K562 (cell line): Measurements from ENCODE around the gene NUDT22. TPM values are rescaled to one million over a fixed set of nuclear protein-coding genes. Genes with fewer than 3 reads are reported as not detected.

Experiments used
- ARNT ChIP-seq, 2 experiments: fragments of 450-650 bp; IDR thresholded peaks; 2 replicates each; pipeline ENCODE4 v1.6.1; 2016; ENCODE audit warnings: mild to moderate bottlenecking in 1 of 2
- CBX8 ChIP-seq: fragments of 200-600 bp; sonication (generic); IDR thresholded peaks from 2 replicates; pipeline ENCODE4 v1.6.1; 2012; ENCODE audit warnings: borderline replicate concordance, mixed run types, low read depth, mild to moderate bottlenecking, moderate library complexity, mixed read lengths, low read length, control low read depth, inconsistent platforms; ENCODE audit not compliant: poor library complexity, severe bottlenecking; ENCODE audit errors: extremely low read depth
- CHCHD3 ChIP-seq: fragments of 250-450 bp; sonication (Bioruptor Pico); IDR thresholded peaks from 2 replicates; pipeline ENCODE4 v2.1.2; 2022; ENCODE audit warnings: mild to moderate bottlenecking
- ELF4 ChIP-seq: fragments of 450-650 bp; formaldehyde crosslinking; IDR thresholded peaks from 2 replicates; pipeline ENCODE4 v1.4.0; 2022; ENCODE audit warnings: missing genetic modification characterization
- HNRNPLL ChIP-seq: fragments of 200-400 bp; formaldehyde crosslinking; IDR thresholded peaks from 2 replicates; pipeline ENCODE4 v1.6.1; 2017; ENCODE audit warnings: low read length, low read depth, mild to moderate bottlenecking; ENCODE audit not compliant: poor library complexity, severe bottlenecking
- HNRNPUL1 ChIP-seq: fragments of 200-400 bp; formaldehyde crosslinking; IDR thresholded peaks from 2 replicates; pipeline ENCODE4 v1.6.1; 2017; ENCODE audit warnings: low read length
- PHB ChIP-seq: fragments of 250-450 bp; sonication (Bioruptor Pico); IDR thresholded peaks from 2 replicates; pipeline ENCODE4 v1.5.0; 2021
- RB1 ChIP-seq: fragments of 450-650 bp; IDR thresholded peaks from 2 replicates; pipeline ENCODE4 v1.6.1; 2017; ENCODE audit warnings: low read depth, mild to moderate bottlenecking
- SMAD1 ChIP-seq: fragments of 150-350 bp; IDR thresholded peaks from 2 replicates; pipeline ENCODE4 v1.6.1; 2014; ENCODE audit warnings: low read length, low read depth; ENCODE audit not compliant: partially characterized antibody
- SPI1 ChIP-seq: IDR thresholded peaks from 2 replicates; pipeline ENCODE4 v1.6.1; 2011; ENCODE audit warnings: low read depth, low read length, control low read depth, borderline replicate concordance
- TCF7 ChIP-seq: sonication (generic); IDR thresholded peaks from 2 replicates; pipeline ENCODE4 v1.6.1; 2016; ENCODE audit warnings: antibody characterized with exemption, borderline replicate concordance
- ZNF12 ChIP-seq: sonication (generic); formaldehyde crosslinking; IDR thresholded peaks from 2 replicates; pipeline ENCODE4 v1.4.0; 2020; ENCODE audit warnings: mild to moderate bottlenecking, missing genetic modification reagents
- ZNF140 ChIP-seq: fragments of 250-450 bp; sonication (Bioruptor Pico); IDR thresholded peaks from 2 replicates; pipeline ENCODE4 v1.8.0; 2021; ENCODE audit warnings: moderate library complexity, mild to moderate bottlenecking, inconsistent platforms
- ZNF583 ChIP-seq: fragments of 250-450 bp; sonication (Bioruptor Pico); IDR thresholded peaks from 2 replicates; pipeline ENCODE4 v1.4.0; 2020
- ZSCAN29 ChIP-seq: fragments of 450-650 bp; IDR thresholded peaks from 2 replicates; pipeline ENCODE4 v1.6.1; 2017
- polyA plus RNA-seq, 8 experiments: library from polyadenylated mRNA; depleted of rRNA in 4 of 8; stranded (reverse) in 5 of 8; unstranded in 3 of 8; fragments of >200 nt; fragmentation: Nextera tagmentation in 2 of 8; fragmentation: Illumina TruSeq in 1 of 8; extraction: Ambion mirVana in 2 of 8; extraction: Trizol in 1 of 8; gene quantifications; 2 replicates each; pipeline versions ENCODE4 v1.2.1 to v1.2.3, GENCODE V29; 2011 to 2014; ENCODE audit warnings: inconsistent platforms in 1 of 8, missing spikeins in 1 of 8
- total RNA-seq, 7 experiments: library from RNA; depleted of rRNA in 6 of 7; stranded (reverse); fragments of >200 nt in 6 of 7; fragmentation: Illumina TruSeq in 2 of 7; extraction: Trizol in 2 of 7; gene quantifications; 2 replicates each; pipeline versions ENCODE4 v1.2.1 to v1.2.3, GENCODE V29; 2011 to 2021; ENCODE audit warnings: low replicate concordance in 1 of 7
- TF ChIP-seq, protein P1 (sequence below): sonication (generic); formaldehyde crosslinking; IDR thresholded peaks from 2 replicates; pipeline ENCODE4 v1.8.0; 2022; ENCODE audit warnings: missing genetic modification reagents, mild to moderate bottlenecking, borderline replicate concordance
- TF ChIP-seq, protein P2 (sequence below): sonication (generic); formaldehyde crosslinking; IDR thresholded peaks from 2 replicates; pipeline ENCODE4 v1.8.1; 2023; ENCODE audit warnings: mild to moderate bottlenecking, missing genetic modification reagents
- TF ChIP-seq, protein P3 (sequence below): fragments of 200-800 bp; sonication (Bioruptor generic); IDR thresholded peaks from 2 replicates; pipeline ENCODE4 v1.6.1; 2016; ENCODE audit warnings: missing genetic modification characterization, missing compliant biosample characterization
- TF ChIP-seq, protein P4 (sequence below): fragments of 450-650 bp; IDR thresholded peaks from 2 replicates; pipeline ENCODE4 v1.6.1; 2016; ENCODE audit warnings: borderline replicate concordance

The NUDT22 gene
- total and polyA plus RNA-seq, 9 of the 15 experiments (the other 6 are each of a cell fraction or from before 2014, with no cell fraction given) = 6.3 to 92.6 (median 37.4) TPM

DNA sequence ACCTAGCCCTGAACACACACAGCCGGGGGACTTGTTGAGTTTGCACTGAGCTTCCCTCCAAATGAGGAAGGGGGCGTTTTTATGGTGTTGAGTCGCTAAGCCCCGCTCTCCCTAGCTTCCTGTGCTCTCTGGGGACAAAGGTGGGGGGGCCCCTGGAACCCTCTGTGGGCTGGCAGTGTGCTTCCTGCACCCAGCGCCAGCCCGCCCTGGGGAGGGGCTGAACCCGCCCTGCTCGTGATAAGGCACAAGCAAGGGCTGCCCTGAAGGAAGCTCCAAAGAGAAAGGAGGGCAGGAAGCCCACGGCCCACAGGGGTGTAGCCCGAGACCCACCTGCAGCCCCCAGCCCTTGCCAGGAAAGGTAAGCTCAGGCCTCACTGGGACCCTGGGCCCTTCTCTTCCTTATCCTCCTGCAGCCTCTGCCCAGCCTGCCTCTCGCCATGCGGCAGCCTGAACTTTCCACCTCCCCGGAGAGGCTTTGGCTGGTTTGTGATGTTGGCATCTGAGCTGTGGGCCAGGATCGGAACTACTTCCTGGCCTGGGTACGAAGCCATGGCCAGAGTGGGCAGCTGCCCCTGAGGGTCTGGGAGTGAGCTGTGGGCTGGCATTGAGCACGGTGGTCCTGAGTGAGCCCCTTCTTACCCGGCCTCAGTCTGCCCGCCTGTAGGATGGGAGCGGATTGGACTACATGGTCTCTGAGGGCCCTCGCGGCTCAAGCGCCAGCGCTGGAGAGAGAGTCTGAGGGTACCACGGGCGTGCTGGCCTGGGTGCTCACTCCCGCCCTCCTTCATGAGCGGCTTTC, 19.4 kb upstream of the NUDT22 start, which contains the start of gene FERMT3 (continued):
- TF ChIP-seq TCF7 (no peak), SMAD1 (peak; percentile 86), ELF4 (0 out of 2 replicates have a peak, but pooled peaks have one; percentile 16), PHB (CRISPR knock-in tag) (no peak), CHCHD3 (no peak), ZNF140 (CRISPR knock-in tag) (no peak), ARNT (IDR thresholded peaks at IDR 0.05) (0 out of 4 replicates have a peak, but pooled peaks of 1 of the 2 experiments have one; percentile 17), ZNF12 (CRISPR knock-in tag) (no peak), CBX8 (no peak), RB1 (peak; percentile 46; the same call in 1 of the 2 replicates), HNRNPLL (no peak), ZNF583 (peak; percentile 74; the same call in 1 of the 2 replicates), HNRNPUL1 (no peak), SPI1 (peak; percentile 71), ZSCAN29 (0 out of 2 replicates have a peak, but pooled peaks have one; percentile 52)
- TF ChIP-seq, protein P1, sequence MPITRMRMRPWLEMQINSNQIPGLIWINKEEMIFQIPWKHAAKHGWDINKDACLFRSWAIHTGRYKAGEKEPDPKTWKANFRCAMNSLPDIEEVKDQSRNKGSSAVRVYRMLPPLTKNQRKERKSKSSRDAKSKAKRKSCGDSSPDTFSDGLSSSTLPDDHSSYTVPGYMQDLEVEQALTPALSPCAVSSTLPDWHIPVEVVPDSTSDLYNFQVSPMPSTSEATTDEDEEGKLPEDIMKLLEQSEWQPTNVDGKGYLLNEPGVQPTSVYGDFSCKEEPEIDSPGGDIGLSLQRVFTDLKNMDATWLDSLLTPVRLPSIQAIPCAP (CRISPR knock-in tag) = no peak
- TF ChIP-seq, protein P2, sequence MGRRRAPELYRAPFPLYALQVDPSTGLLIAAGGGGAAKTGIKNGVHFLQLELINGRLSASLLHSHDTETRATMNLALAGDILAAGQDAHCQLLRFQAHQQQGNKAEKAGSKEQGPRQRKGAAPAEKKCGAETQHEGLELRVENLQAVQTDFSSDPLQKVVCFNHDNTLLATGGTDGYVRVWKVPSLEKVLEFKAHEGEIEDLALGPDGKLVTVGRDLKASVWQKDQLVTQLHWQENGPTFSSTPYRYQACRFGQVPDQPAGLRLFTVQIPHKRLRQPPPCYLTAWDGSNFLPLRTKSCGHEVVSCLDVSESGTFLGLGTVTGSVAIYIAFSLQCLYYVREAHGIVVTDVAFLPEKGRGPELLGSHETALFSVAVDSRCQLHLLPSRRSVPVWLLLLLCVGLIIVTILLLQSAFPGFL = no peak
- TF ChIP-seq, protein P3, sequence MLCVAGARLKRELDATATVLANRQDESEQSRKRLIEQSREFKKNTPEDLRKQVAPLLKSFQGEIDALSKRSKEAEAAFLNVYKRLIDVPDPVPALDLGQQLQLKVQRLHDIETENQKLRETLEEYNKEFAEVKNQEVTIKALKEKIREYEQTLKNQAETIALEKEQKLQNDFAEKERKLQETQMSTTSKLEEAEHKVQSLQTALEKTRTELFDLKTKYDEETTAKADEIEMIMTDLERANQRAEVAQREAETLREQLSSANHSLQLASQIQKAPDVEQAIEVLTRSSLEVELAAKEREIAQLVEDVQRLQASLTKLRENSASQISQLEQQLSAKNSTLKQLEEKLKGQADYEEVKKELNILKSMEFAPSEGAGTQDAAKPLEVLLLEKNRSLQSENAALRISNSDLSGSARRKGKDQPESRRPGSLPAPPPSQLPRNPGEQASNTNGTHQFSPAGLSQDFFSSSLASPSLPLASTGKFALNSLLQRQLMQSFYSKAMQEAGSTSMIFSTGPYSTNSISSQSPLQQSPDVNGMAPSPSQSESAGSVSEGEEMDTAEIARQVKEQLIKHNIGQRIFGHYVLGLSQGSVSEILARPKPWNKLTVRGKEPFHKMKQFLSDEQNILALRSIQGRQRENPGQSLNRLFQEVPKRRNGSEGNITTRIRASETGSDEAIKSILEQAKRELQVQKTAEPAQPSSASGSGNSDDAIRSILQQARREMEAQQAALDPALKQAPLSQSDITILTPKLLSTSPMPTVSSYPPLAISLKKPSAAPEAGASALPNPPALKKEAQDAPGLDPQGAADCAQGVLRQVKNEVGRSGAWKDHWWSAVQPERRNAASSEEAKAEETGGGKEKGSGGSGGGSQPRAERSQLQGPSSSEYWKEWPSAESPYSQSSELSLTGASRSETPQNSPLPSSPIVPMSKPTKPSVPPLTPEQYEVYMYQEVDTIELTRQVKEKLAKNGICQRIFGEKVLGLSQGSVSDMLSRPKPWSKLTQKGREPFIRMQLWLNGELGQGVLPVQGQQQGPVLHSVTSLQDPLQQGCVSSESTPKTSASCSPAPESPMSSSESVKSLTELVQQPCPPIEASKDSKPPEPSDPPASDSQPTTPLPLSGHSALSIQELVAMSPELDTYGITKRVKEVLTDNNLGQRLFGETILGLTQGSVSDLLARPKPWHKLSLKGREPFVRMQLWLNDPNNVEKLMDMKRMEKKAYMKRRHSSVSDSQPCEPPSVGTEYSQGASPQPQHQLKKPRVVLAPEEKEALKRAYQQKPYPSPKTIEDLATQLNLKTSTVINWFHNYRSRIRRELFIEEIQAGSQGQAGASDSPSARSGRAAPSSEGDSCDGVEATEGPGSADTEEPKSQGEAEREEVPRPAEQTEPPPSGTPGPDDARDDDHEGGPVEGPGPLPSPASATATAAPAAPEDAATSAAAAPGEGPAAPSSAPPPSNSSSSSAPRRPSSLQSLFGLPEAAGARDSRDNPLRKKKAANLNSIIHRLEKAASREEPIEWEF (CRISPR knock-in tag) = no peak
- TF ChIP-seq, protein P4, sequence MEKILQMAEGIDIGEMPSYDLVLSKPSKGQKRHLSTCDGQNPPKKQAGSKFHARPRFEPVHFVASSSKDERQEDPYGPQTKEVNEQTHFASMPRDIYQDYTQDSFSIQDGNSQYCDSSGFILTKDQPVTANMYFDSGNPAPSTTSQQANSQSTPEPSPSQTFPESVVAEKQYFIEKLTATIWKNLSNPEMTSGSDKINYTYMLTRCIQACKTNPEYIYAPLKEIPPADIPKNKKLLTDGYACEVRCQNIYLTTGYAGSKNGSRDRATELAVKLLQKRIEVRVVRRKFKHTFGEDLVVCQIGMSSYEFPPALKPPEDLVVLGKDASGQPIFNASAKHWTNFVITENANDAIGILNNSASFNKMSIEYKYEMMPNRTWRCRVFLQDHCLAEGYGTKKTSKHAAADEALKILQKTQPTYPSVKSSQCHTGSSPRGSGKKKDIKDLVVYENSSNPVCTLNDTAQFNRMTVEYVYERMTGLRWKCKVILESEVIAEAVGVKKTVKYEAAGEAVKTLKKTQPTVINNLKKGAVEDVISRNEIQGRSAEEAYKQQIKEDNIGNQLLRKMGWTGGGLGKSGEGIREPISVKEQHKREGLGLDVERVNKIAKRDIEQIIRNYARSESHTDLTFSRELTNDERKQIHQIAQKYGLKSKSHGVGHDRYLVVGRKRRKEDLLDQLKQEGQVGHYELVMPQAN = no peak
